Measurements from ENCODE around the gene SCPEP1.
A peak's percentile ranks its signal among the peaks of the same experiment; 100 is the strongest.
"Not testable (repeated sequence)": the region's sequence is repeated elsewhere in the genome, so short reads cannot be mapped to it uniquely, and the experiment has no call there.

Gene SCPEP1

GRCh38 chr17:56943505-56944125, 34.3 kb upstream of the SCPEP1 start:
- Histone ChIP-seq H3K9me3 (ENCODE audit: low read length) (no peaks in the 10 kb centered on the region), H3K36me3 (ENCODE audit: insufficient read depth, low read length) (peaks cover 60% of the 10 kb centered on the region), H3K27me3 (ENCODE audit: insufficient read depth, low read length) (no peaks in the 10 kb centered on the region), H3K4me3 (ENCODE audit: low read length) (no peak overlapping the region), H2AFZ (ENCODE audit: low read depth, low read length) (no peak overlapping the region), H3K4me1 (ENCODE audit: insufficient read depth, low read length) (no peaks in the 10 kb centered on the region)

GRCh38 chr17:56945938-56946505, 31.9 kb upstream of the SCPEP1 start:
- H3K36me3 ChIP-seq (ENCODE audit: insufficient read depth, low read length): peaks cover 65% of the 10 kb centered on the region
- H3K27me3 ChIP-seq (ENCODE audit: insufficient read depth, low read length): no peaks in the 10 kb centered on the region
- H2AFZ ChIP-seq (ENCODE audit: low read depth, low read length): no peak overlapping the region
- no peak overlapping the region for H3K4me3 ChIP-seq (ENCODE audit: low read length)
- no peaks in the 10 kb centered on the region for H3K9me3 ChIP-seq (ENCODE audit: low read length)
- no peaks in the 10 kb centered on the region for H3K4me1 ChIP-seq (ENCODE audit: insufficient read depth, low read length)

DNA sequence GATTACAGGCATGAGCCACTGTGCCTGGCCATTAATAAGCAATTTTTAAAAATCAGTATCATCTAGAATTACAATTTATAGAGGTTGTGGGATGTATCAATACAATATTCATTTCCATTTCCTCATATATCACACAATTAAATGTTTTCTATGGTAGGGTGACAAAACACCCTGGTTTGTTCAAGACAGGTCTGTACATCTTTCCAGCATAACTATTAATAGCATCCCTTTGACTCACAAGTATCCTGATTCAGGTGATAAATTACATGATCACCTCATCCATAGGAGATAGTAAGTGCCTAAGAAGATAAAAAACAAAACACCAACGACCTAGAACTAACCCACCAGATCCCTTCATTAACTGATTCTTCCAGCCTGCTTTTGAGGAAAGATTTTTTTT, 30.2 kb upstream of the SCPEP1 start:
- Histone ChIP-seq H3K4me3 (ENCODE audit: low read length) (no peak overlapping the region), H3K4me1 (ENCODE audit: insufficient read depth, low read length) (no peaks in the 10 kb centered on the region), H3K27me3 (ENCODE audit: insufficient read depth, low read length) (no peaks in the 10 kb centered on the region), H2AFZ (ENCODE audit: low read depth, low read length) (no peak overlapping the region), H3K36me3 (ENCODE audit: insufficient read depth, low read length) (peaks cover 60% of the 10 kb centered on the region), H3K9me3 (ENCODE audit: low read length) (no peaks in the 10 kb centered on the region)

- Histone ChIP-seq H3K4me1 (ENCODE audit: insufficient read depth, low read length) (no peaks in the 10 kb centered on the region), H3K36me3 (ENCODE audit: insufficient read depth, low read length) (peaks cover 55% of the 10 kb centered on the region), H2AFZ (ENCODE audit: low read depth, low read length) (no peak overlapping the region), H3K9me3 (ENCODE audit: low read length) (no peaks in the 10 kb centered on the region), H3K27me3 (ENCODE audit: insufficient read depth, low read length) (no peaks in the 10 kb centered on the region), H3K4me3 (ENCODE audit: low read length) (no peak overlapping the region)
Measured at GRCh38 chr17:56948491-56948890, 29.4 kb upstream of the SCPEP1 start.

DNA sequence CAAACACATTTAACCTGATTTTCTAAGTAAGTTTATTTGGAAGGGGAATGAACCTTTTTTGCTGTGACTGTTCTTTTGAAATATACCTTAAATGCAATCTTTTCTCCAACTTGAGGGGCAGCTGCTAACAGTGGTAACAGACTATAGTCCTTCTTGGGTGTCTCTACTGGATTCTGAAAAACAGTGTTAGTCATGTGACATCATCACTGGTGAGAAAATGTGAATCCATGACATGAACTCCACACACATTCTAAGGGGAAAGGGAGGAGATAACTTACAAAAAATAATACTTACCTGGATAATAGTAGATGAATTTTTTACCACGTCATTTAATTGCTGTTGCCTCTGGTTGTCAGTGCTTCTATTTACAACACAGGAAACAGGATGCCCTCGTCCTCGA, 28.3 kb upstream of the SCPEP1 start:
- no peak overlapping the region for H3K4me3 ChIP-seq (ENCODE audit: low read length)
- no peaks in the 10 kb centered on the region for H3K27me3 ChIP-seq (ENCODE audit: insufficient read depth, low read length)
- no peaks in the 10 kb centered on the region for H3K9me3 ChIP-seq (ENCODE audit: low read length)
- peaks cover 48% of the 10 kb centered on the region for H3K36me3 ChIP-seq (ENCODE audit: insufficient read depth, low read length)
- no peaks in the 10 kb centered on the region for H3K4me1 ChIP-seq (ENCODE audit: insufficient read depth, low read length)
- no peak overlapping the region for H2AFZ ChIP-seq (ENCODE audit: low read depth, low read length)

DNA sequence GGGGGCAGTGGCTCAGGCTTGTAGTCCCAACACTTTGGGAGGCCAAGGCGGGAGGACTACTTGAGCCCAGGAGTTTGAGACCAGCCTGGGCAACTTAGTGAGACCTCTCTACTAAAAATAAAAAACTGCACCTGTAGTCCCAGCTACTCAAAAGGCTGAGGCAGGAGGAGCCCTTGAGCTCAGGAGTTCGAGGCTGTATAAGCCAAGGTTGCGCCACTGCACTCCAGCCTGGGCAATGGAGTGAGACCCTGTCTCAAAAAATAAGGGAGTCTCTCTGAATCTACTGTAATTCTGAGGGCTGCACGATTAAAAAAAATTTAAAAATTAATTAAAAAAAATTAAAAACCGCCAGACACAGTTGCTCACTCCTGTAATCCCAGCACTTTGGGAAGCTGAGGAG, 20.9 kb upstream of the SCPEP1 start:
- Histone ChIP-seq H3K27me3 (ENCODE audit: insufficient read depth, low read length) (no peaks in the 10 kb centered on the region), H3K4me3 (ENCODE audit: low read length) (no peak overlapping the region), H2AFZ (ENCODE audit: low read depth, low read length) (no peak overlapping the region), H3K9me3 (ENCODE audit: low read length) (no peaks in the 10 kb centered on the region), H3K4me1 (ENCODE audit: insufficient read depth, low read length) (peaks cover 10% of the 10 kb centered on the region), H3K36me3 (ENCODE audit: insufficient read depth, low read length) (peaks cover 10% of the 10 kb centered on the region)

DNA sequence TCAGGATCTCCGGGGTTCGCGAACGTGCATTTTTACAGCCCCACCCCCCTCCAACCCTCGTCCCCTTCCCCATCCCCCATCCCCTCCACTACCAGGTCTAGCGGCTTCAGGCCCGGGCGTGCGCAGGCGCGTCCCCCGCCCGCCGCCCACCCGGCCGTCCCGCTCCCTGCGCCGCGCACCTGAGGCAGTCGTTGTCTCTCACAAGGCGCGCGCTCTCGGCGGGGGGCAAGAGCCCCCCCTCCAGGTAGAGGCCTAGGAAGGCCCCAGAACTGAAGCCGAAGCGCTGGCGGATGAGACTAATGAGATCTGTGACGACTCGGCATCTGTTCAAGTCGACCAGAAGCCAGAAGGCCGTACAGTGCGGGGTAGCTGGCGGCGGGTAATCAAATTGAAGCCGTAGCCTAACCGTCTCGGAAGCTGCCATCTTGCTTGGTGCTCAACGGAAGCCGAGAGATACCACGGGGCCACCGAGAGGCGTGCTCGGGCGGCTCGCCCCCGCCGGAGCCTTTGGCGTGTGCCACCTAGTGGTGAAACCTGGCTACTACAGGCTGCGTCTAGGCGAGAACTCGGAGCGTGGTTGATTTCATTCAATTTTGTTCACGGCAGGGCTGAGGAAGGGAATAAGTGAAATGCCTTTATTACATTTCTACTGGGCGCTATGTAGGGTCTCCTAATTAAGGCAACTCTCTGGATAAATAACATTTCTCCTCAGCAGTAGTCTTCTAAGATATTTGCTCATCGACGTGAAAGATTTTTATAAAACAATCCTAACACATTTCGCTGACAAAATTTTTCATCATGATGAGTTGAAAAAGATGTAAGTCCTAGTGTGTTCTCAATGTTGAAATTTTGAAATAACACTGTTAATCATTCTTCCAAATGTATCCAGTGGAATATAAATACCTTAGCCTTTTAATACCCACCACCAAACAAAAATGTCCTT, 17.1 kb upstream of the SCPEP1 start, which contains the start of gene COIL:
TSS of gene COIL (minus strand) at position 455 of the 943 bp plus-strand sequence. CDS start at position 424, 31 bp downstream.
- Histone ChIP-seq H3K9me3 (ENCODE audit: low read length) (no peaks in the 10 kb centered on the region), H3K27me3 (ENCODE audit: insufficient read depth, low read length) (no peaks in the 10 kb centered on the region), H3K4me3 (ENCODE audit: low read length) (peak within 1 kb of the TSS; percentile 98), H3K4me1 (ENCODE audit: insufficient read depth, low read length) (peaks cover 10% of the 10 kb centered on the region), H3K36me3 (ENCODE audit: insufficient read depth, low read length) (peaks cover 4% of the 10 kb centered on the region), H2AFZ (ENCODE audit: low read depth, low read length) (no peak within 1 kb of the TSS)

- not testable (repeated sequence) for H3K4me1 ChIP-seq (ENCODE audit: insufficient read depth, low read length); H3K36me3 ChIP-seq (ENCODE audit: insufficient read depth, low read length); H3K4me3 ChIP-seq (ENCODE audit: low read length); H3K9me3 ChIP-seq (ENCODE audit: low read length); H2AFZ ChIP-seq (ENCODE audit: low read depth, low read length); H3K27me3 ChIP-seq (ENCODE audit: insufficient read depth, low read length)
Measured at GRCh38 chr17:56965241-56965640, 12.7 kb upstream of the SCPEP1 start.

GRCh38 chr17:56965681-56966080, 12.2 kb upstream of the SCPEP1 start:
- H3K4me3 ChIP-seq (ENCODE audit: low read length); H3K27me3 ChIP-seq (ENCODE audit: insufficient read depth, low read length); H3K36me3 ChIP-seq (ENCODE audit: insufficient read depth, low read length); H3K9me3 ChIP-seq (ENCODE audit: low read length); H2AFZ ChIP-seq (ENCODE audit: low read depth, low read length); H3K4me1 ChIP-seq (ENCODE audit: insufficient read depth, low read length): not testable (repeated sequence)

DNA sequence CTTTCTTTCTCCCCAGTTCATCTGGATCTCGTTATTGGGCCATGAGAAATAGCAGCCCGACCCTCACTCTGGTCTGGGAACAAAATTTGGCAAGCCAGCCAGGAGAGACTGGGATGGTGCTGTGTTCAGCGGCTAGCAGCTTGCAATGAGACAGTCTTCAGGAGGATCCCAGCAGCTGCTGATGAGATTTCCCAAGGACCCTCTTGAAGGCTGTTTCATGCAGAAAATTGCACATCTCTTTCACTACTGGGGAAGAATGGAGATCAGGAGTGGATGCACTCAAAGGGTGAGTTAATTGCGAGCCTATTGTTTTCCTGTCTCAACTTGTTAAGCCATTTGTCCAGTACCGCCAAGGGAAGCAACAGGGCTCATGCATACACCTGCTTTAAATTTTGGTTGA, 11.6 kb upstream of the SCPEP1 start:
- no peak overlapping the region for H2AFZ ChIP-seq (ENCODE audit: low read depth, low read length)
- H3K4me3 ChIP-seq (ENCODE audit: low read length): no peak overlapping the region
- no peaks in the 10 kb centered on the region for H3K9me3 ChIP-seq (ENCODE audit: low read length)
- no peaks in the 10 kb centered on the region for H3K27me3 ChIP-seq (ENCODE audit: insufficient read depth, low read length)
- H3K4me1 ChIP-seq (ENCODE audit: insufficient read depth, low read length): peaks cover 2% of the 10 kb centered on the region
- no peaks in the 10 kb centered on the region for H3K36me3 ChIP-seq (ENCODE audit: insufficient read depth, low read length)

- H3K4me1 ChIP-seq (ENCODE audit: insufficient read depth, low read length): no peaks in the 10 kb centered on the region
- H3K9me3 ChIP-seq (ENCODE audit: low read length): peaks cover 2% of the 10 kb centered on the region
- no peaks in the 10 kb centered on the region for H3K27me3 ChIP-seq (ENCODE audit: insufficient read depth, low read length)
- H3K36me3 ChIP-seq (ENCODE audit: insufficient read depth, low read length): no peaks in the 10 kb centered on the region
- no peak overlapping the region for H2AFZ ChIP-seq (ENCODE audit: low read depth, low read length)
- no peak overlapping the region for H3K4me3 ChIP-seq (ENCODE audit: low read length)
Measured at GRCh38 chr17:56970974-56971373, 7.0 kb upstream of the SCPEP1 start.

DNA sequence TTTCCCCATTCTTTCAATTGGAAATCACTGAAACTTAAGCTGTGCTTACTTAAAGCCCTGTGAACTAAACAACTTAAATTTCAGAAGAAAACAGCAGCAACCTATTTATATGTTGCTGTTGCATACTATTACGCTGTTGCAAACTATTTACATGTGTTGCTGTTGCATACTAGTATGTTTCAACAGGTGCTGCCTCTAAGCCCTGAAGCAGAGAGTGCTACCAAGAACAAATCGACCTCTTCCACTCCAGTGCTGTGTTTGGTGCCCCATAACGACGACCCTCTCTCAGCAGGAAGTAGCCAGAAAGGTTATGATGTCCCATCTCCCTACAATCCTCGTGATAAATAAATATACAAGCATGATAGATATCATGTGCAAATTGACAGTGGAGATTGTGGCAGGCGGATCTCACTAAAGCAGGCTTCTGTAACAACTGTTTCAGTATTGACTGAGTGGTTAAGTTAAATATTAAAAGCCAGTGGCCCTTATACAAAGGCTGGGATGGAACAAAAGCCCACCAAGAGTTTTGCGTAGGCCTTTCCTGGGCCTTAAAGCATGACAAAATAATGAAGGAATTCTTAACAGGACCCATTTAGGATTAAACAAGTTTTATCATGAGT, 5.7 kb upstream of the SCPEP1 start:
- Histone ChIP-seq H3K4me1 (ENCODE audit: insufficient read depth, low read length) (peaks cover 8% of the 10 kb centered on the region), H3K4me3 (ENCODE audit: low read length) (no peak overlapping the region), H3K9me3 (ENCODE audit: low read length) (peaks cover 2% of the 10 kb centered on the region), H3K36me3 (ENCODE audit: insufficient read depth, low read length) (no peaks in the 10 kb centered on the region), H3K27me3 (ENCODE audit: insufficient read depth, low read length) (no peaks in the 10 kb centered on the region), H2AFZ (ENCODE audit: low read depth, low read length) (no peak overlapping the region)

GRCh38 chr17:56973520-56973919, 4.4 kb upstream of the SCPEP1 start:
- Histone ChIP-seq H3K36me3 (ENCODE audit: insufficient read depth, low read length) (no peaks in the 10 kb centered on the region), H3K9me3 (ENCODE audit: low read length) (peaks cover 2% of the 10 kb centered on the region), H3K4me1 (ENCODE audit: insufficient read depth, low read length) (peaks cover 16% of the 10 kb centered on the region), H3K4me3 (ENCODE audit: low read length) (no peak overlapping the region), H2AFZ (ENCODE audit: low read depth, low read length) (no peak overlapping the region), H3K27me3 (ENCODE audit: insufficient read depth, low read length) (no peaks in the 10 kb centered on the region)
